ENCODE results near the gene ACTG1. TPM values are rescaled to one million over a fixed set of nuclear protein-coding genes. Genes with fewer than 3 reads are reported as not detected.

Gene ACTG1
- total and polyA plus RNA-seq, 2 donors (not counting 1 experiment from before 2014, with no cell fraction given), result 803 to 1,677 TPM

GRCh38 chr17:81534157-81535006 lies 21.8 kb upstream of the ACTG1 start:
- Mint-ChIP-seq H3K27me3 (peaks cover 7% of the 10 kb centered on the region), H3K27ac (no peak overlapping the region), H3K4me3 (no peak overlapping the region), H3K9me3 (ENCODE audit: insufficient read depth) (no peaks in the 10 kb centered on the region), H3K4me1 (peaks cover 14% of the 10 kb centered on the region)
- Histone ChIP-seq H3K4me3 (ENCODE audit: control extremely low read depth in 1 of 5, extremely low read depth in 1 of 5, insufficient read depth in 1 of 5, low read depth in 2 of 5, low read length in 4 of 5) (no peak overlapping the region), H3K27ac (ENCODE audit: low read length in 2 of 2) (no peak overlapping the region), H2AFZ (ENCODE audit: insufficient read depth, low read depth, low read length, poor library complexity, severe bottlenecking) (no peak overlapping the region), H3K27me3 (replicated peaks in 1 of 4; ENCODE audit: control extremely low read depth in 1 of 4, control insufficient read depth in 3 of 4, insufficient read depth in 4 of 4, low read length in 3 of 4) (peaks cover 0 to 31% (median 10%) of the 10 kb centered on the region in 4 experiments), H3K4me1 (ENCODE audit: control insufficient read depth in 2 of 2, insufficient read depth in 2 of 2, low read length in 2 of 2) (peaks cover 21 to 36% of the 10 kb centered on the region in 2 donors), H3K9me3 (ENCODE audit: control extremely low read depth in 1 of 3, control insufficient read depth in 2 of 3, insufficient read depth in 1 of 3, low read length in 2 of 3) (peaks cover 0 to 11% (median 0%) of the 10 kb centered on the region in 3 donors), H3K36me3 (replicated peaks in 1 of 2; ENCODE audit: control extremely low read depth in 1 of 2, control insufficient read depth in 1 of 2, extremely low read depth in 1 of 2, insufficient read depth in 2 of 2, low read length in 1 of 2) (peaks cover 0 to 8% of the 10 kb centered on the region in 2 experiments), H4K20me1 (ENCODE audit: control insufficient read depth, insufficient read depth, low read length, poor library complexity, severe bottlenecking) (peaks cover 32% of the 10 kb centered on the region), H3K4me2 (replicated peaks; ENCODE audit: low read depth, low read length, poor library complexity, severe bottlenecking) (no peak overlapping the region), H3K9ac (ENCODE audit: low read length) (no peak overlapping the region), H3K79me2 (ENCODE audit: control insufficient read depth, insufficient read depth, low read length) (peaks cover 3% of the 10 kb centered on the region)
- ATAC-seq (ENCODE audit: low read depth) (no peak), DNase-seq (no peak)
- TF ChIP-seq EZH2 (IDR thresholded peaks at IDR 0.05; ENCODE audit: borderline replicate concordance, insufficient read depth, low read depth, low read length, poor library complexity, severe bottlenecking), result no peak
- no peak for TF ChIP-seq CTCF (IDR thresholded peaks at IDR 0.05)
- POLR2A ChIA-PET, result interaction anchor here (0.6 kb wide), 1 partner anchor 17 kb away, joined by 5 read pairs; no protein-coding TSS in a partner anchor
- 57% methylated on average over 4 of the region's 6 CpGs for WGBS (ENCODE audit: insufficient coverage)
- intact Hi-C loops (cut with micrococcal nuclease), result no loop called here
- CTCF ChIA-PET, result no interaction called here

Measured in B cell (primary cell).